OCI-M2 (cell line): ENCODE measurements around the gene SLC49A4.
"Not testable (repeated sequence)": the region's sequence is repeated elsewhere in the genome, so short reads cannot be mapped to it uniquely, and the experiment has no call there.

Experiments
- DNase-seq: peaks from one replicate; lab custom pipeline; 2025; ENCODE audit not compliant: unreplicated experiment; lab: John Stamatoyannopoulos, UW

The SLC49A4 gene, protein sequence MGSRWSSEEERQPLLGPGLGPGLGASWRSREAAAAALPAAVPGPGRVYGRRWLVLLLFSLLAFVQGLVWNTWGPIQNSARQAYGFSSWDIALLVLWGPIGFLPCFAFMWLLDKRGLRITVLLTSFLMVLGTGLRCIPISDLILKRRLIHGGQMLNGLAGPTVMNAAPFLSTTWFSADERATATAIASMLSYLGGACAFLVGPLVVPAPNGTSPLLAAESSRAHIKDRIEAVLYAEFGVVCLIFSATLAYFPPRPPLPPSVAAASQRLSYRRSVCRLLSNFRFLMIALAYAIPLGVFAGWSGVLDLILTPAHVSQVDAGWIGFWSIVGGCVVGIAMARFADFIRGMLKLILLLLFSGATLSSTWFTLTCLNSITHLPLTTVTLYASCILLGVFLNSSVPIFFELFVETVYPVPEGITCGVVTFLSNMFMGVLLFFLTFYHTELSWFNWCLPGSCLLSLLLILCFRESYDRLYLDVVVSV

DNA sequence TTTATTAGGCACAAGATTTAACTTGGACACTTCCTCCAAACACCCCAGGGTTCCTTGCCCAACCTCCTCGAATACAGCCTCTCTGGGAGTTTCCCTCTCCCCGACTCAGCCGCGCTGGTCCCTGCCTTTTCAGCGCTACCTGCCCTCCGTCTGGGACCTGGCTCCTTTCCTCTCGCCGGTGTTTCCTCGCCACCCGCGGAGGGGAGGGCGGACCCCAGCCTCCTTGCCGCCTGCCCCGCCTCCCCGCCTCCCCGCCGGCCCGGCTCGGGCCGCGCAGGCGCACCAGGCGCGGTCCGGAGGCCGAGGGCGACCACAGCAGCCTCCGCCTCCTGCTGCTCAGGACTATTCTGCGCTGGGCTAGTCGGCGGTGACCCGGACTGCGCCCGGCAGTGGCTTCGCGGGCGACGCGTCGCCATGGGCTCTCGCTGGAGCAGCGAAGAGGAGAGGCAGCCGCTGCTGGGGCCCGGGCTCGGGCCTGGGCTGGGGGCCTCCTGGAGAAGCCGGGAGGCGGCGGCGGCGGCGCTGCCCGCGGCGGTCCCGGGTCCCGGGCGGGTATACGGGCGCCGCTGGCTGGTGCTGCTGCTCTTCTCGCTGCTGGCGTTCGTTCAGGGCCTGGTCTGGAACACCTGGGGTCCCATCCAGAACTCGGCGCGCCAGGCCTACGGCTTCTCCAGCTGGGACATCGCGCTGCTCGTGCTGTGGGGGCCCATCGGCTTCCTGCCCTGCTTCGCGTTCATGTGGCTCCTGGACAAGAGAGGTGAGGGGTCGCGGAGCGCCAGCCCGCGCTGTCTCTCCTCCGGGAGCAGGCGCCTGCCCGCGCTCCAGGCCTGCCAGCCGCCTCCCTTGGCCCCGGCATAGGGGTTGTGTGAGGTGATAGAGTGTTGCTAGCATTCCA lies at the start of gene SLC49A4:
SLC49A4 (plus strand) TSS at position 291 of the 895 bp plus-strand sequence; CDS start at position 415, 124 bp downstream.
- DNase-seq, result no peak

DNA sequence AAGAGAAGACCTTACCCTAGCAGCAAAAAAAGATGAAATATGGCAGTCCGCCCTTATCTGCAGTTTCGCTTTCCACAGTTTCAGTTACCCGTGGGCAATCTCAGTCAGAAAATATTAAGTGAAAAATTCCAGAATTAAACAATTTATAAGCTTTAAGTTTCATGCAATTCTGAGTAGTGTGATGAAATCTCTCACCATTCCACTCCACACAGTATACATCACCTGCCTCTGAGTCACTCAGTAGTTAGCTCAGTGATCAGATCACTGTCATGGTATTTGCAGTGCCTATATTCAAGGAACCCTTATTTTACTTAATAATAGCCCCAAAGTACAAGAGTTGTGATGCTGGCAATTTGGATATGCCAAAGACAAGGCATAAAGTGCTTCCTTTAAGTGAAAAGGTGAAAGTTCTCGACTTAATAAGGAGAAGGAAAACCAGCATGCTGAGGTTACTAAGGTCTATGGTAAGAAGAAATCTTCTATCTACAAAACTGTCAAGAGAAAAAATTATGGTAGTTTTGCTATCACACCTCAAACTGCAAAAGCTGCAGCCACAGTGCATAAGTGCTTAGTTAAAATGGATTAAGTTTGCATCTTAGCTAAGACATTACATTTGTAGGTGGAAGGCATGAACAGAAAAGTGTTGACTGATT lies 49.4 kb upstream of the SLC49A4 start:
- DNase-seq, result no peak

DNA sequence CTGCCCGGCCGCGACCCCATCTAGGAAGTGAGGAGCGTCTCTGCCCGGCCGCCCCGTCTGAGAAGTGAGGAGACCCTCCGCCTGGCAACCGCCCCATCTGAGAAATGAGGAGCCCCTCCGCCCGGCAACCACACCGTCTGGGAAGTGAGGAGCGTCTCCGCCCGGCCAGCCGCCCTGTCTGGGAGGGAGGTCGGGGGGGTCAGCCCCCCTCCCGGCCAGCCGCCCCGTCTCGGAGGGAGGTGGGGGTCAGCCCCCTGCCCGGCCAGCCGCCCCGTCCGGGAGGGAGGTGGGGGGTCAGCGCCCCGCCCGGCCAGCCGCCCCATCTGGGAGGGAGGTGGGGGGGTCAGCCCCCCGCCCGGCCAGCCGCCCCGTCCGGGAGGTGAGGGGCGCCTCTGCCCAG lies 47.6 kb upstream of the SLC49A4 start:
- DNase-seq, result not testable (repeated sequence)

DNA sequence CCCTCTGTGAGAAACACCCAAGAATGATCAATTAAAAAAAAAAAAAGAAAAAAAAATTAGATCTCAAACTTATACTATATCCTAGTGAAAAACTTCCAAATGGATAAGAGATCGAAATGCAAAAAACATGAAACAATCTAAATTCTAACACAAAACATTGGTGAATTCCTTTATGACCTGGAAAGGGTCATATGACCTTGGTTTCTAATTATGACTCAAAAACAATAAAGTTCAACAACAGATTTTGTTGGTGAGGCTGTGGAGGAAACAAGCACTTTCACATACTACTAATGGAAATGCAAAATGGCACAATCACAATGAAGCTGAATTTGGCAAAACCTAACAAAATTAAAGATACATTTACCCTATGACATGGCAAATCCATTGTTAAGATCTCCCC lies 46.5 kb upstream of the SLC49A4 start:
- DNase-seq, result no peak

DNA sequence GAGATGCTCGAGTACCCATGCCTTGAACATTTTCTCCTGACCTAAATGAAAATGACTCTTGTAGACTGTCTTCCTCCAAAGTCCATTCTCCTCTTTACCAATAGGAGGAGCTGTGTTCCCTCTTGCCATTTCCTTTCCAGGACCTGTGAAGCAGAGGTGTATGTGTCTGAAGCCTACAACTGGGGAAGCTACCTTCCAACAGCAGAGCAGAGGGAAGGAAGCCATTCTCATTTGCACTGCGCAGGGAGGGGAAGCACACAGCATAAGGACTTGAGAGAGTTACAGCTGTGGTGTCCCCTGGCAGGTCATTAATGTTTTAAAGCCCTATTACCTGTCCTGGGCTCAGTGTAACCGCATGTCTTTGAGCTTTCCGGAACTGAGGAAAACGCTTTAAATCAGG lies 39.9 kb upstream of the SLC49A4 start:
- DNase-seq, result no peak

DNA sequence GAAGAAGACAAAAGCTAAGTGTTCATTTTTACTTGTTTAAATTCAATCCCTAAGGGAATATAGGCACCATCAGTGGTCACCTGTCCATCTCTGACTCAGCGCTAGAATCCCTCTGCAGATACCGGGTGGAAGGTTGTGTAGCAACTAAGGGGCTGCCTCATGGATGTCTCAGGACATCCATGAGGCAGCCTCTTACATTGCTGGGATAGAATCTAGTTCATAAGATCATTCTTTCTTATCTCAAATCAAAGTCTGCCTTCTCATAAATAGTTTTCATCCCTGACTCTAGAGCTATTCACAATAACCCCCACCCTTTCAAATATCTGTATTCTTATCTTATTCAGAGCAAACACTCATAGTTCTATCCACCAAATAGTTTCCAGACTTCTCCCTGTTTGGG lies 39.4 kb upstream of the SLC49A4 start:
- DNase-seq, result no peak

DNA sequence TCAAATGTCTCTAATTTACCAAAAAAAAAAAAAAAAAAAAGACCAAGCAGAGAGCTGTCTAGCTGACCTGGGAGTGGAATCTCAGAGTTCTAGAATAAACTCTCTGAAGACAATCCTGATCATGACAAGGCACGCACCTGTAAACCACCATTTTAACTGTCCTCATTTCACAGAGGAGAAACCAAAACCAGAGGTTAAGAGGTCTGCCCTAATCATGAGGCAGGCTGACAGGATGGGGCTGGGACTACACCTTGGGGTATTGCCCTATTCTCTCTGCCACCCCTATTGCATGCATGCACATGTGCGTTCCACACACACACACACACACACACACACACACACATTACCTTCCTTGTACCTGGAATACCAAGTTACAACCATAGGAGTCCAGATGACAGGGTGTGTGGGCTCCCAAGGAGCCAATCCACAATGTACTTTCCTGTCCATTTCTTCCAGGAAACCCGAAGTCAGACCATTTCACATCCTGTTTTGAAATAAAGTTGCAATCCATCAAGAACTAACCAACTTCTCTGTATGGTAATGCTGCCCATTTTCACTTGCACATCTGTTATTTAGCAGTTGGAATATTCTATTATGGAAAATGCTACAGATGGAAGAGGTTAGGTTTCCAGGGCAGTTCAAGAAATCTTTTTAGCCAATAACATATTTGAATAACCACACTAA lies 35.9 kb upstream of the SLC49A4 start:
- DNase-seq, result no peak

DNA sequence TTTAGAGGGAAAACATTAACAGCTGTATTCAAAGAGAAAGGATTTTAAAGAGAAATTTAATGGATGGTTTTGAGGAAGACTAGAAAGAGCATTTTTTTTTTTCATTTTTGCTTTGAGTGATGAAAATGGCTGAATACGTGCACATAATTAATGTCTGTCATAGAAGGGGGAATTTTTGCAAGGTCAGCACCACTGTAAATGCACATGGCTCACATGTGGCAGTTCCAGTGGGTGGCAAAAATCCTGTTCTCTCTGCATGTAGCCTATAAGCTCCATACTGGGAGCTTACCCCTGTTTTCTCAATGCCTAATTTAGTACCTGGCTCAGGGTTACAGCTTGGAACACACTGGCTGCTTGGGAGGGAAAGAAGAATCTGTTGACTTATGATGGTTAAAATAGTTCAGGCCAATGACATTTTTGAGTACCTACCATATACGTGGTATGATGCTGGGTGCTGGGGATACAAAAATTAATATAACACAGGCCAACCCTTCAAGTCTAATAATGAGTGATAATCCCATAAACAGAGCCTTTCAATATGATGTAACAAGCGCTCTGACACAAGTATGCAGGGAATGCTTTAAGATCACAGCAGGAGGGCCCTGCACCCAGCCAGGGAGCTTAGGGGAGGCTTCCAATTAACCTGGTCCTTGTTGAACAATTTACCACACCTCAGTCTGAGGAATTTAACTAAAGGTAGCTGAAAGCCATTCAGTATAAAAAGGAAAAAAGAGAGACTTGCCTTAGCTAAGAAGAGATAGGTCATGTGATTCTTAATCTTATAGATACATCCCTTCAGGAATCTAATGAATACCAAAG lies 34.2 kb upstream of the SLC49A4 start:
- DNase-seq, result no peak

DNA sequence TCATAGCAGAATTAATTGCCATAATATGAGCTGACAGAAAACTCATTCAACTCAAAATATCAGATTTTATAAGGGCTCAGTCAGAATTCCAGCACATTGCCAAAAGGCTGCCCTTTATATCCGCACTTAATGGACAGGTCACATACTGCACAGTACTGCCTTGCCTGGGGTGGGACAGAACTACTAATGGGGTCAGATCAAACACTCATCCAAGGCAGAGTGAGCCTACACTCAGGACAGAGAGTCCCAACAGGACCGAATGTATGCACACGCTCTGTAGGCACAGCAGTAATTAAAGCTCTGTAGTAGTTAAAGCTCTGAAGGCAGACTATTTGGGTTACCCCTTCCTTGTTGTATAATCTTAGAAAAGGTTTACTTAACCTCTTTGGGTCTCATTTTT lies 28.4 kb upstream of the SLC49A4 start:
- no peak for DNase-seq

DNA sequence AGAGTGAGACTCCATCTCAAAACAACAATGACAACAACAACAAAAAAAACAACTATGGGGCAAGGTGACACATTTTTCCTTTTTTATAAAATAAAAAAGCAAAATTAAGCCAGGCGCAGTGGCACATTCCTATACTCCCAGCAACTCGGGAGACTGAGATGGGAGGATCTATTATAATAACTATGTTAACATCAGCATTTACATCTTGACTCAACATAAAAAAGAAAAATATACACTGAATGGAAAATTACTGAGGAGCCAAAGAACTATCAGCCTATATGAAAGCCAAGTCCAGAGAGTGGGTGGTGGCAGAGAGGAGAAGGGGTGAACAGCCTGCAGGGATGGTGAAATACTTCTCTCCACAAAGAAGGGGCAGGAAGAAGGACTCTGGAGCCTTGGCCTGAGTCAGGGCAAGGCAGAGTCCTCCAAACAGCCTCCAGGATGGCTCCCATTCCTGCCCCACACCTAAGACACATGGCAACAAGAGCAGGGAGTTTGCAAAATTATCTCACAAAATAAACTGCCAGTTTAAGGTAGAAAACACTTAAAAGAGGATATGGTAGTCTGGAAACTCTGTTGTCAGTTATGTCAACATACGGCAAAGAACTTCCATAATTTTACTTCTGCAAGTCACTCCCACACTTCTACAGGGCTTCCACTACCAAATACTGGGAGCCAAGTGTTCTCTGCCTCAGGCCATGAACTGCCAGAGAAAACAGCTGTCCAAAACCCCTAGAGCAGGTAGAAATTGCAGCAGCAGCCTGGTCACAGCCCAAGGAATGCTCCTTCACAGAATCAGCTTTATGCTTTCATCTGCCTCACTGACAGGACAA lies 27.1 kb upstream of the SLC49A4 start:
- no peak for DNase-seq

DNA sequence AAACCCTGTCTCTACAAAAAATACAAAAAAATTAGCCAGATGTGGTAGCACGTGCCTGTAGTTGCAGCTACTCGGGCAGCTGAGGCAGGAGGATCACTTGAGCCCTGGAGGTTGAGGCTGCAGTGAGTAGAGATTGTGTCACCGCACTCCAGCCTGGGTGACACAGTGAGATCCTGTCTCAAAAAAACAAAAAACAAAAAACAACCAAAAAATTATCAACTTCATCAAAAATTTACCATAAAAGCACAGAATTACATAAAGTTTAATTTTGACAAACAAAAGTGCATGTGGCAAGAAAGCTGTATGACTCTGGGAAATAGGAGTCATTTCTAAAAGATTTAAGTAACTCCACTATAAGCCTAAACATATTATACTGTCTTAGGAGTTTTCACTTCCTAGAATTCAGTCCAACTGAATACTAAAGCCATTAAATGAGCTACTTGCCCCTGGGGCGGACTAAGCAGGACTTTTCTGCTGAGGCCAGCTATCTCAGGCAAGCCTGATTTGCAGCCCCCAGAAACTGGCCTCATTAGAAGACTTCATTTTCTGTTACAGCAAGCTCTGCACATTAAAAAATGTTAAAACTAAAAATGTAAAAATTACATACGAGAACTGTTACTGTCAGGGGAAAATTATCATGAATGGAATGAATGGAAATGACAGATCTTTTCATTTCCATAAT lies 24.2 kb upstream of the SLC49A4 start:
- DNase-seq, result no peak

DNA sequence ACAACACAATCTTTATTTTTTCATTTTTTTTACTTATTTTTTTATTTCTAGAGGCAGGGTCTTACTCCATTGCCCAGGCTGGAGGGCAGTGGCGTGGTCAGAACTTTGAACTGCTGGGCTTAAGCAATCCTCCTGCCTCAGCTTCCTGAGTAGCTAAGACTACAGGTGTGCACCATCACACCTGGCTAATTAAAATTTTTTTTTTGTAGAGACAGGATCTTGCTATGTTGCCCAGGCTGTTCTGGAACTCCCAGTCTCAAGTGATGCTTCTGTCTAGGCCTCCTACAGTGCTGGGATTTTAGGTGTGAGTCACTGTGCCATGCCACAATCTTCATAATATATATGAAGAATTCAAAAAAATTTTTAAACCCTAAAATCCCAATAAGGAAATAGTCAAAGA lies 22.0 kb upstream of the SLC49A4 start:
- no peak for DNase-seq

DNA sequence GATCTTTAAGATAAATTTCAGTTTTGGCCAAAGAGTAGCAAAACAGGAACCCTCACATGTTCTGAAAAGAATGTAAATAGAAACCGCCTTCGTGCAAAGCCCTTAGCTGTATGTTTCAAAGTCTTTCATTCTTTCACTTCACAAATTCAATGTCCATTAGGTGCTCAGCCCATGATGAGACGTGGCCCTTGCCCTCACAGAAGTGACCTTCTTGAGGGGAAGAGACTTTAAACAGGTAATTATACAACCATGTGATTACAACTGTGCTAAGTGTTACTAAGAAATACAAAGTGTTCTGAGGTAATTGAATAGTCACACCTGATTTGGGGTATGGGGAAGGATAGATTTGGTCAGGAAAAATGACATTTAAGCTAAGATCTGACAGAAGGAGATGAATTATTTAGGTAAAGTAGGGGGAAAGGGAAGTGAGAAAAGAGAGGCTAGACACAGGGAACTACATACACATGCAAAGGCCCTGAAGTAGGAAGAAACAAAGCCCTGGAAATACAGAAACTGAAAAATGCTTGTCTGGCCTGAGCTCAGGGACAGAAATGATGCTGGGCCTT lies 20.8 kb upstream of the SLC49A4 start:
- no peak for DNase-seq

DNA sequence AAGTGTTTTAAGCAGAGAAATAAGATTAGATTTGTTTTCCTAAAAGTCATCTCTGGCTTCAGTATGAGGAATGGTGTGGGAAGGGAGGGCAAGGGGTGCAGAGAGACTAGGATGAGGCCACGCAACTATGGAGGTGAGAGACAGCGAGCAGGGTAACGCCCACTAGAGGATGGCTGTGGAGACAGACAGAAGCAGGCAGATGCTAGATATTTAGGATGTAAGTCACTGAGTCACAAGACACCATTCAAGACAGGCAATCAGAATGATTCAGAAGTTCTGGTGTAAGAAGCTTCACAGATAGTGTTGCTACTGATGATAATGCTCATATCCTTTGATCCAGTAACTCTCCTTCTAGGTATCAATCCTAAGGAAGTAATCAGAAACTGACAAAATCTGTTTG lies 20.3 kb upstream of the SLC49A4 start:
- DNase-seq, result no peak

DNA sequence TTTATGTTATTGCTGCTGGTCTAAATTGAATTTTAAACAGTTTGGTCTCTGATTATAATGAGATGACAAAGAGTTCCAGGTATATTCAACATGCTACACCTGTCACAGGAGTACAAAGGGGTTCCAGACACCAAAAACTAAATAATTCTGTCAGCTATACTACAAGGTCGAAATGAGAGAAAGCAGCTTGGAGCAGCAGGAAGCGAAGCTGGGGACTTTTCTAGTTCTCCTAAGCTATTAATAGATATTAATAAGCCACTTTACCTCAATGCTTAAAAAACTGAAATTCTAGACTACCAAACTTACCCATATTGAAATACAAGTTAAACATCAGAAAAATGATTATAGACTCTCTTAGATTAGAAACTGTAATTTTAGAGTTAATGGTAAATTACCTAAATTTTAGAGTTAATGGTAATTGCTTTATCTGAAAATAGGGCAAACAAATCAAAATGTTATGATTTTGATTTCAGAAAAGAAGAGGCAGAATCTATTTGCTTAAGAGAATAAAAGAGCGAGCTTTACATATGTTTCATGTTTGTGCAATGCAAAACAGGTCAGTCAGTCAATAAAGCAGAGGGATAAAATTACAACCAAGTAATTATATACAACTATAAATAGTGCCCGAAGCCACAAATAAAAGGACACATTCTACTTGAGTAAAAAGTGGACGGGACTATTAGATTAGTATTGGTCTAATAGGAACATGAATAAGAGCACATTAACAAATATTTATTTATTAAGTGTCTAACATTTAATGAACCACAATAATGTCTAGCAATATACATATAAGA lies 18.0 kb upstream of the SLC49A4 start:
- DNase-seq, result no peak

DNA sequence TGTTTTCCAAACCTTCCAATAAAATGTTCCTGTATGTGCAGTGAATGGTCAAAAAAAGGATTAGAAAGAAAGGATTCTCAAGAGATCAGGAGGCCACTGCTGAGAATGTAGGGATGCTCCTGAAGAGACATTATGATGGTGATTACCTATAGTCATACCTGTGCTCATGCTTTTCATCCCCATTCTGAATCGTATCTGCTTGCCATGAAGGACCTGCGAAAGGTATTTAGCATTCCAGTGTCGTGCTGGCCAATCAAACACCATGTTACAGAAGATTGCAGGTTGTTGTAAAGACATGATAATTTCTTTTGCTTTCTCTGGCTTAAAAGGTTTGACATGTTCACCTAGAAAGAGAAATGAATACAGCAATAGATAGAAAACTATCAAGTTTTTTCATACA lies 17.3 kb upstream of the SLC49A4 start:
- DNase-seq, result no peak

DNA sequence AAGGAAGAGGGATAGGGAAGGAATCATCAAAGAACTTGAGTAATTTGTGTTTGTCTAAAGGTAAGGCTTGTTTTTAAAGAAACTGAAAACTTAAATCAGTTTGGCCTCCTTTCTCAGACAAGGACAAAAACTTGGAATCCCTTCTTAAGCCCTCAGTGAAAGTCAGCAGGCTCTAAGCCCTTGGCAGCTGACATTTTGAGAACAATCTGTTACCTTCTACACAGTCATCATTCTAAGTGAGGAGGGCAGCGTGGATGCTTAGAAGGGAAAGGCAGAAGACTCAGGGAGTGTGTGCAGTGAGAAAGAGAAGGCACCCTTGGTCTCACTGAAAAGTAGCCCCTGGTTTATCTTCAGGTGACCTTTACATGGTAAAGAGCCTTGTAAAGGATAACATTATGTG lies 12.1 kb upstream of the SLC49A4 start:
- no peak for DNase-seq

DNA sequence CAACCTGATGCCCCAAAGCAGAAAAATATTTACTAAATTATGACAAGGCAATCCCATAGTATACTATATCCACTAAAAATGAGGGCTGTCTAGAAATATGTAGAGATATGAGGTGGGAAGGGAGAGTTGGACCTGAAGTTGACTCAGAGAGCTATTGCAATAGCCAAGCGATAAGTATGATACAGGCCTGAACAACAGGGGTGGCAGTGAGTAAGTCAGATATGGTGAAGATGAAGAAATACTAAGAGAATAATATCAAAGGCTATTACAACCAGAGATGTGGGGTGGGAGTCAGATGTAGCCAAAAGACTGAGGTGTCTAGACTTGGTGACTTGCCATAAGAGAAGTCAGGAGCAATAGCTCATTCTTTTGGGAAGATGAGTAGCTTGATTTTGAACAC lies 10.4 kb upstream of the SLC49A4 start:
- DNase-seq, result no peak
